Measurements from ENCODE around the gene CCT8.

The CCT8 gene

DNA sequence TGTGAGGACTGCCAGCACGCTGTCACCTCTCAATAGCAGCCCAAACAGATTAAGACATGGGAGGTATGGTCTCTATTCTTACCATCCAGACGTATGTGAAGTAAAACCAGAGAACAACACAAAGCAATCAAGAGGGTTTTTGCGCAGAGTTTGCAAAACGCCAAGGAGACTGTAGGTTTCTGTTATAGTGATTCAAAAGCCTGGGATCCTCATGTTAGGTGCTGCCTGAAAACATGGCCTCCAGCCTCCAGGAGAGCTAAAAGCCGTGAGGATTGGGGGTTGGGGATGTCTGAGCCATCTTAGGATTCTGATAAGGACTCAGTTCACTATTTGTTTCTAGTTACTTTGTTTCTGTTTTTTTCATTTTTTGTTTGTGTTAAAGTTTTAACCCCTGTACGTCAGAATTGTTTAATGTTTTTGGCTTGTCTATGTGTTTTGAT is 4.2 kb upstream of the CCT8 start:
- peak; percentile 51 for DNase-seq (ENCODE audit: low spot score)

DNA sequence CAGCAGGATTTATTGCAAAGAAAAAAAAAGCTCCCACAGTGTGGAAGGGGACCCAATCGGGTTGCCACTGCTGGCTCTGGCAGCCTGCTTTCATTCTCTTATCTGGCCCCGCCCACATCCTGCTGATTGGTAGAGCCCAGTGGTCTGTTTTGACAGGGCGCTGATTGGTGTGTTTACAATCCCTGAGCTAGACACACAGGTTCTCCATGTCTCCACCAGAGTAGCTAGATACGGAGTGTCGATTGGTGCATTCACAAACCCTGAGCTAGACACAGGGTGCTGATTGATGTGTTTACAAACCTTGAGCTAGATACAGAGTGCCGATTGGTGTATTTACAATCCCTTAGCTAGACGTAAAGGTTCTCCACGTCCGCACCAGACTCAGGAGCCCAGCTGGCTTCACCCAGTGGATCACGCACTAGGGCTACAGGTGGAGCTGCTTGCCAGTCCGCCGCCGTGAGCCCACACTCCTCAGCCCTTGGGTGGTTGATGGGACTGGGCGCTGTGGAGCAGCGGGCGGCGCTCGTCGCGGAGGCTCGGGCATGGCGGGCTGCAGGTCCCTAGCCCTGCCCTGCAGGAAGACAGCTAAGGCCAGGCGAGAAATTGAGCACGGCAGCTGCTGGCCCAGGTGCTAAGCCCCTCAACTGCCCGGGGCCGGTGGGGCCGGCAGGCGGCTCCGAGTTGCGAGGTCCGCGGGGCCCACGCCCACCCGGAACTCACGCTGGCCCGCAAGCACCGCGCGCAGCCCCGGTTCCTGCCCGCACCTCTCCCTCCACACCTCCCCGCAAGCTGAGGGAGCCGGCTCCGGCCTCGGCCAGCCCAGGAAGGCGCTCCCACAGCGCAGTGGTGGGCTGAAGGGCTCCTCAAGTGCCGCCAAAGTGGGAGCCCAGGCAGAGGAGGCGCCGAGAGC is 3.5 kb upstream of the CCT8 start:
- DNase-seq (ENCODE audit: low spot score) = peak; percentile 67

DNA sequence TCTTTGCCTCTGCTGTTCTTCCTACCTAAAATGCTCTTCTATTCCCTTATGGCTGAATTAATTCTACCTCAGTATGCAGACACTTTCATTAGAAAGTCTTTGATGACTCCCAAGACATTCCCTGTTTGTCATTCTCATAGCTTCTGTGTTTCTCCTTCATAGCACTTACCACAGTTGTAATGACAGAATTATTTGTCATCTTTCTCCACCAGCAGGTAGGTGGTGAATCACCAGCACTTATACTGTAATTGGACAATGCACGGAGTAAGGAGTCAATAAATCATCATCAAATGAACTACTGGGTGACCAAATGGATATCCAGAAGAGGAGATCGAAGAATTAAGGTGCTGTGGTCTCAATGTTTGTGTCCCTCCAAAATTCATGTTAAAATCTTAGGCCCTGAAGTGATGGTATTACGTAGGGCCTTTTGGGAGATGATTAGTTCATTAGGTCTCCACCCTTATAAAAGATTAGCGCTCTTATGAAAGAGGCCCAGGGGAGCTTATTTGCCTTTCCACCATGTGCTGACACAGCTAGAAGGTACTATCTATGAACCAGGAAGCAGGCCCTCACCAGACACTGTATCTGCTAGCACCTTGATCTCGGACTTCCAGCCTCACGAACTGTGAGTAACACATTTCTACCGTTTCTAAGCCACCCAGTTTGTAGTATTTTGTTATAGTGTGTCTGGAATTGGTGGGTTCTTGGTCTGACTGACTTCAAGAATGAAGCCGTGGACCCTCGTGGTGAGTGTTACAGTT is 2.4 kb upstream of the CCT8 start:
- DNase-seq (ENCODE audit: low spot score) = no peak

DNA sequence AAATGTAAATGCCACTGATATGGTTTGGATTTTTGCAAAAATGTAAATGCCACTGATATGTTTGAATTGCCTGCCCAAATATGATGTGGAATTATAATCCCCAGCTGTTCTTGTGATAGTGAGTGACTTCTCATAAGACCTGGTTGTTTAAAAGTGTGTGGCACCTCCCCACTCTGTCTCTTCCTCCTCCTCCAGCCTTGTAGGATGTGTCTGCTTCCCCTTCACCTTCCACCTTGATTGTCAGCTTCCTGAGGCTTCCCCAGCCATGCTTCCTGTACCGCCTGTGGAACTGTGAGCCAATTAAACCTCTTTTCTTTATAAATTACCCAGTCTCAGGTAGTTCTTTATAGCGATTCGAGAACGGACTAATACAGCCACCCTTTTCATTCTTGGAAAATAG is 1.3 kb upstream of the CCT8 start:
- DNase-seq (ENCODE audit: low spot score) = no peak

DNA sequence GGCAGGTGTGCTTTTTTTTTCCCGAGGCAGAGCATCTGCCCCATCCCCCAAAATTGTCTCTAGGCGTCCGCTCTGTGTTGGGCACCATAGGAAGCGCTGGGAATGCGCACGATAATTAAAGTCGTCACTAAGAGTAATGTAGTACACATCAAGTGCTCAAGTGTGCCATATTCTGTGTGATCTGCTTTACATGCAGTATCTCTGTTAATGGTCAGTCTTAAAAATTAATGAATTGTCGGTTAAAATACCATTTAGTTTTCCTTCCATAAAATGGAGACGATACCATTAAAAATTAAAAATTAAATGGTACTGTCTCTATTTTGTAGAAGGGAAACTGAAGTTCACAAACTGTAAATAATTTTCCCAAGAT is 544 bp upstream of the CCT8 start:
- DNase-seq (ENCODE audit: low spot score) = no peak

DNA sequence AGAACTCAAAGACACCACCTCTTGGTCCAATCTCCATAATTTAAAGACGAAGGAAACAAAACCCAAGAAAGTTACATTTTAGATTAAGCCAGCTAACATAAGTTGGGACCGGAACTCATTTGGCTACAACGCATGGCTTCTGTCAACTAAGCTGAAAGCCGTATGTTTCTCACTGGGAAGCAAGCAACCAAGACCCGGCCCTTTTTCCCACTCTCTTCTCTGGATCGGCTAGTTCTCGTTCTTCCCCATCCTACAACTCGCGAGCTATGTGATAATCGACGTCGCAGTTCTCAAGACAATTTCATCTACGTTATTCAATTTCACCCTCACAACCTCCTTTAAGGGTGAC is 601 bp downstream of the CCT8 start:
- no peak for DNase-seq (ENCODE audit: low spot score)

DNA sequence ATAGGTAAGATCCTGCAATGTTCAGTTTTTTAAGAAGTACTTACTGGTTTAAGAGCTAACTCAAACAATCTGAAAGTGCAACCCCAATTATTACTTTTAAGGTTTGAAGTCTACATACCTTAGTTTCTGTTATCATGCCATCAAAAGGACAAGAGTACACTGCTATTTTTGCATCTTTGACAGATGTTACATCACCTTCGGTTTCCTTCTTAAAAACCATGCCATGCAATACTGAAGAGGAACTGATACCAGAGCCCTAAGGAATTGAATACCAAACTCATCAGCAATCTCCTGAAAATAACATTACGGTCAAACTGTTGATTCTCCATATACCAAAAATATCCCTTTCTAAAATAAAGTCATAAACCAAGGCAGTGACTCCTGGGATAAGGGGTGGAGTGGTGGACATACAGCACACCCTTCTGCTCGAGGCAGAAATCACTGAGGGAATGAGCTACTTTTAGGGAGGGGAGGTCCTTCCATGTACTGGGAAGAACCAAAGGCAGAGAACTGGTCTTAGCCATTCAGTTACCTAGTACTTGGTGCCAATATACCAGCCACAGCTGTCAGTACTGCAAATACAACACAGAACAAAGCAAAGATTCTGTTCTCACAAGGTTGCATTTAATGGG is 8.5 kb downstream of the CCT8 start:
- DNase-seq (ENCODE audit: low spot score) = peak; percentile 51

DNA sequence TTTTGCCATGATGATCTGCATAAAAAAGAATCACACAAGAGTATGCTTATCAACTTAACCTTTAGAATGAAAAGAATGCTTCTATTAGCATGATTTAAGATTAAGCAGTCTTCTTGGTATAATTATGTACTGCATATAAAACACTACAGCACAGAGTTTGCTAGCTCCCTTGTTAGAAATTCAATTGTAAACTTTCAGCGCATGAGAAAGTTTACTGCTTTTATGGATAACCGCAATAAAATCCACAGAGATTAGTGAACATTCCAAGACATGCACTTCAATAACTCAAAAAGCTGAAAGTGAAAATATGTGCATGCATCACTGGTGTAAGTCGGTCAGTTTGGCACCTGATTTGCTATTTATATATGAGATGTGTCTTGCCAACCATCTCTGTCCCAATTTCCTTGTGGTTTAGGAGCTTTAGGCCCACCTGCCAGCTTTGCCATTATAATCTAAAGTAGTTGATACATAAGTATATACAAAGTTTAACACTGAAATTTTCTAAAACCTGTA is 16.9 kb downstream of the CCT8 start:
- DNase-seq (ENCODE audit: low spot score) = no peak

DNA sequence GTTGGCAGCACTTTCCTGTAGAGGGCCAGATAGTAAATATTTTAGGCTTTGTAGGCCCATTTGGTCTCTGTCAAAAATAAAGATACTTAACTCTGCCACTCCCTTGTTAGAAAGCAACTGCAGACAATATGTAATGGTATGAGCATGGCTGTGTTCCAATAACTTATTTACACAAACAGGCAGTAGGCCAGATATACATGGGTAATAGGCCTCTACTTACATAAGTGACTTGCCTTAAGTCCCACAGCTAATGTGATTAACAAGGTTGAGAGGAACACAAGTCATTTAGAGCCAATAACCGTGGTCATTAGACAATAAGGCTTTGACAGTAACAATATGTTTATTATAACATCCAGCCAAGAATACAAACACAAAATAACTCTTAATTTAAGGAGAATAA is 17.4 kb downstream of the CCT8 start:
- DNase-seq (ENCODE audit: low spot score) = no peak

DNA sequence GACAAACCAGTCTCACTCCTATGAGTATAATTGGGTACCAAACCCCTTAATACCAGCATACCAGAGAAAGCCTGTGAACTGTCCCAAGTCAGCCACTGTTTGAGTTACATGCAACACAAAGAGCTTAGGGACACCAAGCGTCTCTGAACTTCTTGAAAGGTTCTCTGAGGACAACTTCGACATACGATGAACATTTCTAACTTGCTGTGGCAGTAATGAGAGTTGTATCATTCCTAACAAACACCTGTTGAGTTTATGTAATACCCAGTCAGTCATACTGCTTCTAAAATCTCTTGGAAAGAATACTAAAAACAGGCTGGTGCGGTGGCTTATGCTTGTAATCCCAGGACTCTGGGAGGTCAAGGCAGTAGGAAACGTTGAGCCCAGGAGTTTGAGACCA is 18.4 kb downstream of the CCT8 start:
- DNase-seq (ENCODE audit: low spot score) = no peak

DNA sequence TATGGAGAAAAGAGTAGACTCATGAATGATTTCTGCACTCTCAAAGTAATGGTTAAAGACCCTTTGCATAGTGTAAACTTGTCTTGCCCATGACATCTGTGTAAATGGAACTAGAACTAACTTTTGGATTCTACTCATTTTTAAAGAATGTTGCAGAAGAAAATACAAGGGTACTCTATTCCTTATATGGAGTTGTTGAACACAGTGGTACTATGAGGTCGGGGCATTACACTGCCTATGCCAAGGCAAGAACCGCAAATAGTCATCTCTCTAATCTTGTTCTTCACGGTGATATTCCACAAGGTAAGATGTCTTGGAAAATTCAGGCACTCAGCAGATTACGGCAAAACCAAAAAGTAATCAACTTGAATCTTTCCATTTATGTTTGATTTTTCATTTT is 19.8 kb downstream of the CCT8 start:
- no peak for DNase-seq (ENCODE audit: low spot score)

DNA sequence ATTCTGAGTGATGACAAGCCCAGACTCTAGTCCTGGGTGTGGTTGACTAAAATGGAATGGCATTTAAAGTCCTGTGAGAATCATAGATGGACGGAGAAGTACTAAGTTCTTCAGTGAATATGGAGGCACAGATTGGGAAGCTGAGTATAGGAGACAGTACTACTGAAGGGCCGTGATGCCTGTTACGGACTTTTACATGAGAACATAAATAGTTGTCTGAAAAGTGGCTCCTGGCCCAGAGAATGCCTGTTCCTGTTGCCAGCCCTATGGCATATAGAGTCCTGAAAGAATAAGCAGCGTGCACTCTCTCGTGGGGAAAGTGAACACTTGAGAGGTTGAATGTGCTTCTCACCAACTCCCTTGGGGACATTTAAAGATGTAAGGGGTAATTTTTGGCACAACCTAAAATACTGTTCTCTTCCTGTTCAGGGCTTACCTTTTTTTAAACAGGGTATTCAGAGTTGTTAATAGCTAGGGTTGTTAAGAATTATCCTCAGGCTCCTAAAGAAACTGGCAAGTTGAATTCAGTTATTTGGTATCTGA is 20.4 kb downstream of the CCT8 start:
- DNase-seq (ENCODE audit: low spot score) = no peak

DNA sequence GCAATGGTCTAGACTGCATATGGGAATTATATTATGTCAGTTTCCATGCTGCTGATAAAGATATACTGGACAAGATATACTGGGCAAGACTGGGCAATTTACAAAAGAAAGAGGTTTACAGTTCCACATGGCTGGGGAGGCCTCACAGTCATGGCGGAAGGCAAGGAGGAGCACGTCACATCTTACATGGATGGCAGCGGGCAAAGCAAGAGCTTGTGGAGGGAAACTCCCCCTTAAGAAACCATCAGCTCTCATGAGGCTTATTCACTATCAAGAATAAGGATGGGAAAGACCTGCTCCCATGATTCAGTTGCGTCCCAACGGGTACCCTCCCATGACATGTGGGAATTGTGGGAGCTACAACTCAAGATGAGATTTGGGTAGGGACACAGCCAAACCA is 21.2 kb downstream of the CCT8 start:
- no peak for DNase-seq (ENCODE audit: low spot score)

DNA sequence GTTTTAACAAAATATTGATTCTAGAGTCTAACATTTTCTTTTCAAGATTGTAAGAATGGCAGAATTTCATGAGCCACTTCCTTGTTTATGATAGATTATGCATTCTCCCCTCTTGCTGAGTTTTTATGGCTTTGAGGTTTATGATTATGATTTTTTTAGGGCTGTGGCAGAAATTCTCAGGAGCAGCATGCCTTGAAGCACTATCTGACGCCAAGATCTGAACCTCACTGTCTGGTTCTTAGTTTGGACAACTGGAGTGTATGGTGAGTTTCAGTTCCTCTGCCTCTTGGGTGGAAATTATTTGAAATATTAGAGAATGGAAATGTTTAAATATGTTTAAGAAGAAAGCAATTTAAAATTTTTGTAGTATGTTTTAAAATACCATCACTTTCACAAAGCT is 38.8 kb downstream of the CCT8 start:
- no peak for DNase-seq (ENCODE audit: low spot score)

DNA sequence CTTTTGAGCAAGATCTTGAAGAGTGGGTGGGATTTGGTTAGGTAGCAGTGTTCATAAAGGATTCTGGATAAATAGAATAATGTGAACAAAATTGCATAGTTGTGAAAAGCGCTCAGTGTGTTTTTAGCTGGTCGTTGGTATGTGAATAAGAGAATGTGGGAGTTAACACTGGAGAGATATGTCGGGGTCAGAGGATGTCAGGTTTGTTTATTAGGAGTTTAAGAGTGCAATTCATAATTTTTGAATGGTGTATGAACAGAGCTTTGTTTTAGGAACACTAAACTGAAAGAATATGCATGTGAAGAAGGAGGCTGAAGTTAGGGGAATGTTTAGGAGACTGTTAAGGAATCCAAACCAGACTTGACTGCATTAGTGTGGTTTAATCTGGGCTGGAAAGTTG is 39.6 kb downstream of the CCT8 start:
- no peak for DNase-seq (ENCODE audit: low spot score)

DNA sequence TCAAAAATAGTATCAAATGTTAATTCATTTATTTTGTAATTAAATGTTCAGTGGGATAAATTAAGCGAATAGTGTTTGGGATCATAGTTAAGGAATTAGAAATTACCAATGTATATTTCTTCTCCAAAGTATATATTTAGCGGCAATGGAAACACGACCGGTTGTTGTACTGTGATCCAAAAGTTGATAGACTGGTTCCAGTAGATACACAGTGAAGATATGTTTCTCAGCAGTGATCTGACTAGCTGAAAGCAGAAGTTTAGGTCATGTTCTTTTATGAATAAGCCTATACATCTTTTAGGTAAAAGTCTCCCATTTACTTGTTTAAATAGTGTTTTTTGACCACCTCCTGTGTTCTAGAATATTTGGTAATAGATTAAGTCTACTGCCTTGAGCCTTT is 40.1 kb downstream of the CCT8 start:
- DNase-seq (ENCODE audit: low spot score) = no peak

DNA sequence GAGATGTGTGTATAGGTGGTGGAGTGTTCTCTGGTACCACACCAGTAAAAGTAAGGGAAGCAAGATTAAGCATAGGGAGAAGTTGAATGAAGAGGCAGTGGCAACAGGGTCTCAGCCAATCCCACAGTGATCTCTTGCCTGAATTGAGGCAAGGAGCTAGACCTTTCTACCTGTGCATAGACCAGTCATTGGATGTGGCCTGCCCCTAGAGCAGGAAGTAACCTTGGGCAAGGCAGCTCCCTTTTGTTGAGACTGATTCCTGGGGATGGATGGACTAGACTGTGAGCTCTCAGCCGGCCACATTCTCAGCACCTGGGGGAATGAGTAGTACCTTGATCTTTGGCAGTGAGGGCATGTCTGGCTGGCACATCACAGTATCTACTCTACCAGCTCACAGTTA is 42.5 kb downstream of the CCT8 start:
- DNase-seq (ENCODE audit: low spot score) = no peak

DNA sequence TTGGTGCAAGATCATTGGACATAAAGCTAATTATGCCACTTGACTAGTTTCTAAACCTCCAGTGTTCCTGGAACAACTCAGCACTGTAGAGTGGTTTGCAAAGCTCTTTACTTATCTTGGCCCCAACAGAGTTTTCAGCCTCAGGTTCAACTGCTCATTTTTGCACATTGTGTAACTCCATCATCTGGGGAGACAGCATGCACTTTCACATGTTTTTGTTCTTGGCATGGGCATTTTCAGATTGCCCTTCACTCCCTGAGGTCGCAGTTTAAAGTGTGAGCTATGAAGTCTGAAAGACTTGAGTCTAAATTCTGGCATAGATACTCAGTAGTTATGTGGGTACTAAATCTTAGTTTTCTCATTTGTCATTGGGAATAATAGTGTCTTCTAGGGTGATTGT is 43.9 kb downstream of the CCT8 start:
- no peak for DNase-seq (ENCODE audit: low spot score)

DNA sequence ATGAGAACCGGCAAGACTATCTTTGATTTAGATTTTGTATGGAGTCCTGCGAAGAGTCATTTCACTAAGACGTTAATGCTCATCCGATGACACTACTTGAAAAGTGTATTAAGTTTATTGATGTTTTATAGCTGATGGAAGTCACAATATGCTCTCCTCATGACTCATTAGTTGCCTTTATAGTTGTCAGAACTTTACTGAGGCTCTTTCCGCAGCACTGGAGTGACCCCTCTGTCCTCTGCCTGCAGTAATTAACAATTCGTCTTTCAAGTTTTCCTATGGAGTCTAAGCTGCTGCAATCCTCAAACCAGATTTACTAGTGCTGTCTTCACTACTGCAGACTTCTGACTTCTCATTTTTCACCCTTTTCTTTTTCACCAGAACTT is 48.1 kb downstream of the CCT8 start:
- DNase-seq (ENCODE audit: low spot score) = no peak

DNA sequence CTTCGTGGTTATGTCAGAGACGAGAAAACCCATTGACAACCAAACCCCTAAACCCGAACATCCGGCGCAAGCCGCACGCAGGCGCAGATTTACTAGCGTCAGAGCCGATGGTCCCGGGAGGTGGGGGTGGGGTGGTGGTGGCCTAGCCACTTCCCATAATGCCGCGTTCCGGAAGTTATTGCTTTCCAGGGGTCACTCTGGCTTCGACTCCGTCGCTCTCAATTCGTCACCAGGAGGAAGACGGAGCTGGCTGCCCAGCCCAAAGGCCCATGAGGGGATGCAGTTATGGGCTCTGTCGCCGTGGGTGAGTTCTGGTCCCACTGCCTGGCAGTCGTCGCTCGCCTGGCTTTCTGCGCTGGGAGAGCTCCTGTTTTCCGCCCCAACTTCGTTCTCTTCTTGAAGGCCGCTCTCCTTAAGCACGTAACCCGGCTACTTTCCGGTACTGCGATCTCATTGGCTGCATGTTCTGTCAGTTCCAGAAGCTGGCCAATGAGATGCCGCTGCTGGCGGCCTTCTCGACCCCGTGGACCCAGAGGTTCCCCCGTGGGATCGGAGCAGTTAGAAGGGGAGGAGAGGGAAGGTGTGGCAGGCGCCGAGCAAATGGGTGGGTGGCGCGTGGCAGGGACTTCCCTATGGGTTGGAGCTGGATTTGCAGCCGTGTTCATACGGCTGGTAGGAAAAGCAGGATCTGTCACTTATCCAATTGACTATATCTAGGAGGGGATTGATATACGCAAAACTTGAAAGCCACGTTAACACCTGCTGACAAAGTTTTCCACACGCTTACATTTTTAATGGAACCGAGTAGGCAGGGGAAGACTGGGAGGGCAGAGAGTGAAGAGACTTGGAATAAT is 48.7 kb downstream of the CCT8 start, which contains the start of gene USP16:
Gene USP16 (plus strand): TSS at position 195 of the 854 bp plus-strand sequence. CDS start 3,246 bp downstream, outside the sequence.
- peak; percentile 98 for DNase-seq (ENCODE audit: low spot score)

DNA sequence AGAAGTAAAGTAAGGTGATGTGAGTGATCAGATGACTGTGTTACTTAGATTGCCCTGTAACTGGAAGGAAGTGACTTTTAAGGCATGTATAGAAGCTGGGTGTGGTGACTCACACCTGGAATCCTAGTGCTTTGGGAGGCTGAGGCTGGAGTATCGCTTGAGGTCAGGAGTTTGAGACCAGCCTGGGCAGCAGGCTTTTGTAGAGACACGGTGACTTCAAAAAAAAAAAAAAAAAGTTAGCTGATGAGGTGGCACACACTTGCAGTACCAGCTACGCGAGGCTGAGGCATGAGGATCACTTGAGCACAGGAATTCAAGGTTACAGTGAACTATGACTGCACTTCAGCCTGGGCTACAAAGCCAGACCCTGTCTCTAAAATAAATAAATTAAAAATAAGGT is 51.3 kb downstream of the CCT8 start:
- no peak for DNase-seq (ENCODE audit: low spot score)

DNA sequence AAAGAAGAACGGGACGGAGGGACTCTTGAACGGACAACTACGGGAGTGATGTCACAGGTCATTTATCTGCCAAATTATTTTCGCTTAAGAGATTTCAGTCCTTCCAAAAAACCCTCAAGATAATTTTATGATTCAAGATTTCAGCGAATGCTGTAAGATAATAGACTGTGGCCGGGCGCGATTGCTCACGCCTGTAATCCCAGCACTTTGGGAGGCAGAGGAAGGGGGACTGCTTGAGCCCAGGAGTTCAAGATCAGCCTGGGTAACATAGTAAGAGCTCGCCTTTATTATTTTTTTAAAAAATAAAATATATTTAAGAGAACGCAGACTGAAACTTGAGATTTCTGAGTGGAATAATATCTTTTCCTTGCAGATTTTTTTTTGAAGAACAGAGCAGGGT is 54.9 kb downstream of the CCT8 start:
- DNase-seq (ENCODE audit: low spot score) = no peak
